Femur (tissue), 1 donor: ENCODE results near the gene NPIPA1.
"Not testable (repeated sequence)": the region's sequence is repeated elsewhere in the genome, so short reads cannot be mapped to it uniquely, and the experiment has no call there.

ENCODE experiments used
- DNase-seq: peaks from one replicate; pipeline ENCODE4 v3.0.0-alpha.2; 2017

The NPIPA1 gene

DNA sequence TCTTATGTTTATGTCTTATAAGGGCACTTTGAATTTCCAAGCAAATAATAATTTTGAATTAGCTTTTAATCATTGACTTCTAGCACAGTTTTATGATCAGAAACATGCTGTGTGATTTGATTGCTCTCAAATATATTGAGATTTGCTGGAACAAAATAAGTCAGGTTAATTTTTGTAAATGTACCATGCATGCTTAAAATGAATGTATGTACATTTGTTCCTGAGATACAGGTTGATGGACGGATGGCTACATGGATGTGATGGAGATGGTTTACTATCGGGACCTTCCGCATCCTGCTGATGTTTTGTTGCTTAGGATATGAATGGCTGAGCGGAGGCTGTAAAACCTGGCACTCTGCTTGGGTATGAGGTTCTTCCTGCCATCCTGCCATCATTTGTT, at the start of gene NPIPA1:
Gene NPIPA1 (plus strand): TSS at position 301 of the 400 bp plus-strand sequence. CDS start 0 bp downstream, at position 301.
- DNase-seq, result not testable (repeated sequence)

DNA sequence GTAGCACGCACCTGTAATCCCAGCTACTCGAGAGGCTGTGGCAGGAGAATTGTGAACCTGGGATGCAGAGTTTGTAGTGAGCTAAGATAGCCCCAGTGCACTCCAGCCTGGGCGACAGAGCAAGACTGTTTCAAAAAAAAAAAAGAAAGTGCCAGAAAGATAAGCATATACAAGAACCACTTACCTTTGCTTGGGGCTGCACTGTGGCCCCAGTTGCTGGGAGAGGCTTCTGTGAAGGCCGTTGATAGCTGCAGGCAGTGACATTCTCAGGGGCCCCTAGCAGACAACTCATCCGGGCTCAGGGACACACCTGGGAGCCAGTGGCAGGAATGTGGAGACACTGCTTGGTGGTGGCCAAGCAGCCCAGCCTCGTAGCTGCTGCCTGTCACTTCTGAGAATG, 45.1 kb upstream of the NPIPA1 start:
- not testable (repeated sequence) for DNase-seq

DNA sequence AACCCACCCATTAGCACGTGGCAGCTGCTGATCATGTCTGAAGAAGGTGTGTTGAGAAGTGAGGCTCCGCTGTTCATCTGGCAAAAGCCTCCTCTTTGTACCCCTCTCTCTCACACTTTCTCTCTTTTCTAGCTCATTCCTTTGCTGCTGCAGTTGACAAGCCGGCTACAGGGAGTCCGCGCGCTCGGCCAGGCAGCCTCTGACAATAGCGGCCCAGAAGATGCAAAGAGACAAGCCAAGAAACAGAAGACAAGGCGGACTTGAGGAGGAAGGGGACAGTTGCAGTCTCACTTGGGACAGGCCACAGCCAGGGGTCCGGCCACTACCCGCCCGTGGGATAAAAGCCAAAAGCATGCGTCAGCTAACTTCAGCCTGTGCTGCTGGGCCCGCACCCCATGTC, 41.9 kb upstream of the NPIPA1 start:
- not testable (repeated sequence) for DNase-seq

DNA sequence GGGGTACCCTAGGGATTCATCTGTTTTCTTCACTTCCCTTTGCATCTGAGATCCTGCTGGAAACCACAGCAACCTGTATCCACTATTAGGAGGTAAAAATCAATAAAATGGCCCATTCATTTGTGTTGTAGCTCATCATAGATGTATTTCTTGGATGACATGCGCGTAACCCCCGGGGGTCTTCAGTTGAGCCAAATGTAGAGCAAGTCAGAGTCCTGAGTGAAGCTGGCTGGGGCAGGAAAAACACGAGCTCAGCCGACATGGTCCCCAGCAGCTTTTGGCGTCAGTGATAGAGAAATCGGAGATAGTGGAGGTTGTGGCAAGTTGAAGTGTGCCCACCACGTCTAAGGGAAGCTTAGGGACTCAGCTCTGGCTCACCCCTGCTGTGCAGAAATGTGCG, 41.2 kb upstream of the NPIPA1 start:
- not testable (repeated sequence) for DNase-seq

DNA sequence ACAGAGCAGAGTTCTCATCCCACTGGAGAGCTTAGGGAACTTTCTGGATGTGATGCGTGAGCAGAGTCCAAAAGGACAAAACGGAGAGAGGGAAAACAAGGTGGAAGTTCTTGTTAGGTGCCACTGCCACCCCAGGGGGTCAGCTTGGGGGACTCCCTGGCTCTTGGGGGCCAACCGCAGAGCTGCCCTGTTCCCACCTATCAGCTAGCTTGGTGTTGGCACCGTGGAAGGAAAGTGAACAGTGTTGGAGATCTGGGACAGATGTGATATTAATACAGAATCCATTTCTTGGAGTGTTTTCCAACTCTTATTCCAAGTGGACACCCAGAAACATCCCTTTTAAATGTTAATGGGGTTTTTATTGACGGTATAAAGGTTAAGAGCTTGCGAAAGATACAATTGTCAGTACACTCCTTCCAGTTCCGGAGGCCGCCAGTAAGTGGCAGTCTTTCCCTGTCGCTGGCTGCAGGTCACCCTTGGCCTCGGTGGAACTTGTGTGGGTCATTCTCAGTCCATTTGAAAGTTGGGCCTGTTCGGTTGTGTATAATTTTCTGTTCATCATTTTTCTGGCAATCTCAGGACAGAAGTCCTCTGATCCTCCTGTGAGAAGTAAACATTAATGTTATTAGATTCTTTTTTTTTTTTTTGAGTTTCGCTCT, 40.1 kb upstream of the NPIPA1 start:
- not testable (repeated sequence) for DNase-seq

DNA sequence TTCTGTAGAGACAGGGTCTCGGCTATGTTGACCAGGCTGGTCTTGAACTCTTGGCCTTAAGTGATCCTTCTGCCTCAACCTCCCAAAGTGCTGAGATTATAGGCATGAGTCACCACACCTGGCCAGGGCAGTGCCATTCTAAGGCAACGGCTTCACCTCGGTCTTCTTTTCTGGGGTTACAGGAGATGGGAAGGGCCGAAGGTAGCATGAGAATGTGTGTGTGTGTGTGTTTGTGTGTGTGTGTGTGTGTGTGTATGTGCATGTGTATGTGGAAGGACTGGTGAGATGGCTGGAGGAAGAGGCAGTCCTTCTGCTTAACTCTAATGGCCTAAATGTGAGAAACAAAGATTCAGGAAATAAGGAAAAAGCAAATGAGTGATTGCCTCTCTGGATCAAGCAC, 39.1 kb upstream of the NPIPA1 start:
- not testable (repeated sequence) for DNase-seq

DNA sequence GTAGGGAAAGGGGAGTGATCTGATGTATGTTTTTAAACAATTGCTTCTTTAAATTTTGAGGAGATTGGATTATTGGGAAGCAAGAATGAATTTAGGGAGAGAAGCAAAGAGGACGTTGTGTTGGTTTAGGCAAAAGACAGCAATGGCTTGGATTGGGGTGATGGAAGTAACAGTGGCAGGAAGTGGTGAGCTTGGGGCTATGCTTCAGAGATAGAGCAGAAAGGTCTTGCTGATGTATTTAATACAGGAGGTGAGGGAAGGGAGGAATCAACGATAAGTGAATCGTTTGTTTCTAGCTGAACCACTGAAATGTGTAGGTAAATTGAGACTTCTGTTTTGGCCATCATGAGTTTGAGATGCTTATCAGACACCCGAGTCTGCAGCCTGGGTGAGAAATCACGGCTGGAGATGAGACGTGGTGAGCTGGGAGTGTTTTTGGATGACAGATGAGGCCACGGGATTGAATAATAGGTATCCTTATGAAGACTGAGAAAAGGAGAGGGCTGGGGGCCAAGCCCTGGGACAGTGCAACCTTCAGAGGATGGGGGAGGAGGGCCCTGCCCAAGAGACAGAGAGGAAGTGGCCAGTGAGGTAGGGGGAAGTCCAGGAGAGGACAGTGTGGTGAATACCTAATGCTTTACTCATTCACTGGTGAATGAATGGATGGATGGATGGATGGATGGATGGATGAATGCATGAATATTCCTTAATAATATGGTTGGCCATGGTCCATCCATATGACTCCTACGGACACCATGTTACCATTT, 33.9 kb upstream of the NPIPA1 start:
- DNase-seq, result not testable (repeated sequence)

DNA sequence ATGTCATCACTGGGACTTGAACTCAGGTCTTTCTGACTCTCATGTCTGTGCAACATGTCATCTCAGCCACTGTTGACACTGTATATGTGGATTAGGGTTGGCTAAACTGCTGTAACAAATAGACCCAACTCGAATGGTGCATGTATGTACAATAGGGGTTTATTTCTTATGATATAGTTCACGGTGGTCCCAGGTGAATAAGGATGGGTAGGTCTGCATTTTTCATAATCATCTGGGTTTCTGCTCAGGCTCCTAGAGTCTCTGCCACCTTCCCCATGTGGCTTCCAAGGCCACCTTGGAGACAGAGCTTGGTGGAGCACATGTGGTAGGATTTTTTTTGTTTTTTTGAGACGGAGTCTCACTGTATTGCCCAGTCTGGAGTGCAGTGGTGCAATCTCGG, 27.5 kb upstream of the NPIPA1 start:
- not testable (repeated sequence) for DNase-seq

DNA sequence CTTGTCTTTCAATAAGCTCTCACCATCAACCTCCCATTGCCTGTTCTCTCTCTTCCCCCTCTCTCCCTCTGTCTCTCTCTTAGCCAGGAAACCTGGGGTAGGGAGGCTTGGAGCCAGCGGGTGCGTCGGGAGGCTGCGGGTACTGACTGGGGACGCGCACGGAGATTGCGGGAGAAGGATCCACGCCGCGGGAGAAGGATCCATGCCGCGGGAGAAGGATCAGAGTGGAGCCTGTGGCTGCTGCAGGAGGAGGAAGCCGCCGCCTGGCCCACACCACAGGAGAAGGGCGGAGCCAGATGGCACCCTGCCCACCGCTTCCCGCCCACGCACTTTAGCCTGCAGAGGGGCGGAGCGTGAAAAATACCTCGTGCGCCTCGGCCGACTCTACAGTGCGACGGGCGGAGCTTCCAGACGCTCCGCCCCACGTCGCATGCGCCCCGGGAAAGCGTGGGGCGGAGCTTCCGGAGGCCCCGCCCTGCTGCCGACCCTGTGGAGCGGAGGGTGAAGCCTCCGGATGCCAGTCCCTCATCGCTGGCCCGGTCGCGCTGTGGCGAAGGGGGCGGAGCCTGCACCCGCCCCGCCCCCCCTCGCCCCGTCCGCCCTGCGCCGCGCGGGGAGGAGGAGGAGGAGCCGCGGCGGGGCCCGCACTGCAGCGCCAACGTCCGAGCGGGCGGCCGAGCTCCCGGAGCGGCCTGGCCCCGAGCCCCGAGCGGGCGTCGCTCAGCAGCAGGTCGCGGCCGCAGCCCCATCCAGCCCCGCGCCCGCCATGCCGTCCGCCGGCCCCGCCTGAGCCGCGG, 26.2 kb upstream of the NPIPA1 start:
- DNase-seq, result not testable (repeated sequence)

DNA sequence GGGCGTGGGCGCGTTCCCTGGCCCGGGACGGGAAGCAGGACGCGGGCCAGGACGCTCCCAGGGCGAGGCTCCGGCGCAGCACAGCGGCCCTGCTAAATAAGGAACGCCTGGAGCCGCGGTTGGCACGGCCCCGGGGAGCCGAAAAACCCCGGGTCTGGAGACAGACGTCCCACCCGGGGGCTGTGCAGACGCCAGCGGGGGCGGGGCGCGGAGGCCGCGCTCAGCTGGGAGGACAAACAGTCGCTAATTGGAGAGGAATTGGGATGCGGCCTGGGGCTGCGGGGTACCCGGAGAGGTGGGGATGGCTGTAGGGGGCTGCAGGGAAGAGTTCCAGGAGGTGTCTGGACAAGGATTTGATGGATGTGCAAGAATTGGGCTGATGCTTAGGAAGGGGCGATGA, 25.3 kb upstream of the NPIPA1 start:
- DNase-seq, result not testable (repeated sequence)

DNA sequence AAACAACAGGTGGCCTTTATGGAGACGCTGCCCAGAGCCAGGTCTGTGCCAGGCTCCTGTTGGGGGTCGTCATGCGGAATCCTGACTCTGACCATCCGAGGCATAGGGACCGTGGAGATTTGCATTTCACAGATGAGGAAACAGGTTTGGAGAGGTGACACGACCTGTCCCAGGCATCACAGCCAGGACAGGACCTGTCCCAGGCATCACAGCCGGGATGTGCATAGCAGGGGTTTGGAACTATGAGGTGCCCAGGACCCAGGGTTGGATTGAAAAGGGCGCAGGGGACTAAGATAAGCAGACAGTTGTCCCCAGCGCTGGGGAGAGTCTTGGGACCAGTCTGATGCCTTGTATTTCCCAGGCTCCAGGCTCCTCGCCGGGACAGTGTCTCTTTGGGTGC, 24.7 kb upstream of the NPIPA1 start:
- not testable (repeated sequence) for DNase-seq

DNA sequence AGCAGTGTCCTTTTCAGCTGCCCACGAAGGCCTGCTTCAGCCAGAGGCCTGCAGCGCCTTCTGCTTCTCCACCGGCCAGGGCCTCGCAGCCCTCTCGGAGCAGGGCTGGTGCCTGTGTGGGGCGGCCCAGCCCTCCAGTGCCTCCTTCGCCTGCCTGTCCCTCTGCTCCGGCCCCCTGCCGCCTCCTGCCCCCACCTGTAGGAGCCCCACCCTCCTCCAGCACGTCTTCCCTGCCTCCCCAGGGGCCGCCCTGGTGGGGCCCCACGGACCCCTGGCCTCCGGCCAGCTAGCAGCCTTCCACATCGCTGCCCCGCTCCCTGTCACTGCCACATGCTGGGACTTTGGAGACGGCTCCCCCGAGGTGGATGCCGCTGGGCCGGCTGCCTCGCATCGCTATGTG, 18.7 kb upstream of the NPIPA1 start:
- DNase-seq, result peak; percentile 6

DNA sequence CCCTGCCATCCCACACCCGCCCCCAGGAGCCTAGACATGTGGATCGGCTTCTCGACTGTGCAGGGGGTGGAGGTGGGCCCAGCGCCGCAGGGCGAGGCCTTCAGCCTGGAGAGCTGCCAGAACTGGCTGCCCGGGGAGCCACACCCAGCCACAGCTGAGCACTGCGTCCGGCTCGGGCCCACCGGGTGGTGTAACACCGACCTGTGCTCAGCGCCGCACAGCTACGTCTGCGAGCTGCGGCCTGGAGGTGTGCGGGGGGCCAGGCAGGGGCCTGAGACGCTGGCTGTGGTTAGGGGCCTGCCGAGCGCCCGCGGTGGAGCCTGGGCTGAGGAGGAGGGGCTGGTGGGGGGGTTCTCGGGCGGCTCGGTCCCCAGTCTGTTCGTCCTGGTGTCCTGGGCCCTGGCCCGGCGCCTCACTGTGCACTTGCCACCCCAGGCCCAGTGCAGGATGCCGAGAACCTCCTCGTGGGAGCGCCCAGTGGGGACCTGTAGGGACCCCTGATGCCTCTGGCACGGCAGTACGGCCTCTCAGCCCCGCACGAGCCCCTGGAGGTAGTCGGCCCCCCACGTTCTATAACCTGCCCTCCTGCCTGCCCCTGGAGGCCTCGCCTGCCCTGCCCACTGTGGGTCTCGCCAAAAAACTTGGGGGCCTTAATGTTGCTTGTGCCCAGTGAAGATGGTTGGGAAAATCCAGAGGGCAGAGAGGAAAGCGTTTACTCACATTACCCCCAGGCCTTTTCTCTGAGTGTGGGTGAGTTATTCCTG, 17.2 kb upstream of the NPIPA1 start:
- not testable (repeated sequence) for DNase-seq

DNA sequence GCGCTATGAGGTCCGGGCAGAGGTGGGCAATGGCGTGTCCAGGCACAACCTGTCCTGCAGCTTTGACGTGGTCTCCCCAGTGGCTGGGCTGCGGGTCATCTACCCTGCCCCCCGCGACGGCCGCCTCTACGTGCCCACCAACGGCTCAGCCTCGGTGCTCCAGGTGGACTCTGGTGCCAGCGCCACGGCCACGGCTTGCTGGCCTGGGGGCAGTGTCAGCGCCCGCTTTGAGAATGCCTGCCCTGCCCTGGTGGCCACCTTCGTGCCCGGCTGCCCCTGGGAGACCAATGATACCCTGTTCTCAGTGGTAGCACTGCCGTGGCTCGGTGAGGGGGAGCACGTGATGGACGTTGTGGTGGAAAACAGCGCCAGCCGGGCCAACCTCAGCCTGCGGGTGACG, 15.0 kb upstream of the NPIPA1 start:
- not testable (repeated sequence) for DNase-seq

DNA sequence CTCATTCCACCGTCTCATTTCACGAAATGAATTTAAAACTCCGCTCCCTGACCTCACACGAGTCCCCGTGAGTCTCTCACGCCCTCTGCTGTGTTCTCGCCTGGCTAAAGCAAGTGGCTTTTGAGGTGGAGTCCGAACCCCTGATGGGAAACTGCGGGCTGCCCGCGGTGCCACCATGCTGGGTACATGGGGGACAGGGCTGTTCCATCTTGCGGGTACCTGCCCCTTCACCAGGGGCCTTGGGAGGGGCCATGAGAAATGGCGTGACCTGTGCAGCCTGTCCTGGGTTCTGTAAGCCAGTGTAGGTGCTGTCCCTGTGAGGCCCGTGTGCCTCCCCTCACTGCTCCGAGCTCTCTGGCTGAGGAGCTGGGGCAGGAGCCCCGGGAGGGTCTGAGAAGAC, 14.3 kb upstream of the NPIPA1 start:
- not testable (repeated sequence) for DNase-seq

DNA sequence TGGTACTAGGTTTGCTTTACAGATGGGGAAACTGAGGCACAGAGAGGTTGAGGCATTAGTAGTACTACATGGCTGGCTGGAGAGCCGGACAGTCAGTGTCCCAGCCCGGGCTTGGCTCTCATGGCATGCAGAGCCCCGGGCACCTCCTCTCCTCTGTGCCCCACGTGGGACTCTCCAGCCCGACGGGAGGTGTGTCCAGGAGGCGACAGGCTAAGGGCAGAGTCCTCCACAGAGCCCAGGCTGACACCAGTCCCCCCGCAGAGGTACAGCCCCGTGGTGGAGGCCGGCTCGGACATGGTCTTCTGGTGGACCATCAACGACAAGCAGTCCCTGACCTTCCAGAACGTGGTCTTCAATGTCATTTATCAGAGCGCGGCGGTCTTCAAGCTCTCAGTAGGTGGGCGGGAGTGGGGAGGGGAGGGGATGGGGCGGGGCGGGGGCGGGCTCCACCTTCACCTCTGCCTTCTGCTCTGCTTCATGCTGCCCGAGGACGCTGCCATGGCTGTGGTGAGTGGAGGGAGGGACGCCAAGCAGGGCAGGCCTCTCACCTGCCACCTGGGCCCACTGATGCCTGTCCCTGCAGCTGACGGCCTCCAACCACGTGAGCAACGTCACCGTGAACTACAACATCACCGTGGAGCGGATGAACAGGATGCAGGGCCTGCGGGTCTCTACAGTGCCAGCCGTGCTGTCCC, 13.7 kb upstream of the NPIPA1 start:
- DNase-seq, result peak; percentile 3

DNA sequence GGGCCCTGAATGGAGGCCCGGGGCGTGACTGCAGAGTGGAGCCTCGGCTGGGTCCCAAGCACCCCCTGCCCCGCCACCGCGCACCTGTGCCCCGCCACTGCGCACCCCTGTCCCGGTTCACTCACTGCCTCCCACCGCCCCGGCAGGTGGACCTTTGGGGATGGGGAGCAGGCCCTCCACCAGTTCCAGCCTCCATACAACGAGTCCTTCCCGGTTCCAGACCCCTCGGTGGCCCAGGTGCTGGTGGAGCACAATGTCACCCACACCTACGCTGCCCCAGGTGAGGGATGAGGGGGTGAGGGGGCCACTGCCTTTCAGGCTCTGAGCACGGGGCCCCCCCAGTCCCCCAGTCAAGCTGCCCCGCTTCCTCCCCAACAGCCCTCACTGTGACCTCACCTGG, 12.9 kb upstream of the NPIPA1 start:
- not testable (repeated sequence) for DNase-seq

DNA sequence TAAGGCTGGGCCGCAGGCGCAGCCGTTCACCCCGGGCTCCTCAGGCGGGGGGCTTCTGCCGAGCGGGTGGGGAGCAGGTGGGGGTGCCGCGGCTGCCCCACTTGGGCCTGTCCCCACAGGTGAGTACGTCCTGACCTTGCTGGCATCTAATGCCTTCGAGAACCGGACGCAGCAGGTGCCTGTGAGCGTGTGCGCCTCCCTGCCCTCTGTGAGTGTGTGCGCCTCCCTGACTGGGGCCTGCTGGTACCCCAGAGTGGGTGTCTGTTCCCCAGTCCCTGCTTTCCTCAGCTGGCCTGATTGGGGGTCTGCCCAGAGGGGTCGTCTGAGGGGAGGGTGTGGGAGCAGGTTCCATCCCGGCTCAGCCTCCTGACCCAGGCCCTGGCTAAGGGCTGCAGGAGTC, 12.3 kb upstream of the NPIPA1 start:
- DNase-seq, result not testable (repeated sequence)

DNA sequence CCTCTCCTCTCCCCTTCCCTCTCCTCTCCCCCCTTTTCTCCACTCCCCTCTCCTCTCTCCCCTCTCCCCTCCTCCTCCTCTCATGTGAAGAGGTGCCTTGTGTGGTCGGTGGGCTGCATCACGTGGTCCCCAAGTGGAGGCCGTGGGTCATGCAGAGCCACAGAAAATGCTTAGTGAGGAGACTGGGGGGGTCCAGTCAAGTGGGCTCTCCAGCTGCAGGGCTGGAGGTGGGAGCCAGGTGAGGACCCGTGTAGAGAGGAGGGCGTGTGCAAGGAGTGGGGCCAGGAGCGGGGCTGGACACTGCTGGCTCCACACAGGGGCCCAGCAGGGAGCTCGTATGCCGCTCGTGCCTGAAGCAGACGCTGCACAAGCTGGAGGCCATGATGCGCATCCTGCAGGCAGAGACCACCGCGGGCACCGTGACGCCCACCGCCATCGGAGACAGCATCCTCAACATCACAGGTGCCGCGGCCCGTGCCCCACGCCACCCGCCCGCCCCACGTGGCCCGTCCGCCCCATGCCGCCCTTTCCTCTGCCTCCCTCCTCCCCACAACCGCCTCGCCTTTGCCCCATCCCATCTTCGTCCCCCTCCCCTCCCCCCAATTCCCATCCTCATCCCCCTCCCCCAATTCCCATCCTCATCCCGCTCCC, 9.1 kb upstream of the NPIPA1 start:
- peak; percentile 38 for DNase-seq

DNA sequence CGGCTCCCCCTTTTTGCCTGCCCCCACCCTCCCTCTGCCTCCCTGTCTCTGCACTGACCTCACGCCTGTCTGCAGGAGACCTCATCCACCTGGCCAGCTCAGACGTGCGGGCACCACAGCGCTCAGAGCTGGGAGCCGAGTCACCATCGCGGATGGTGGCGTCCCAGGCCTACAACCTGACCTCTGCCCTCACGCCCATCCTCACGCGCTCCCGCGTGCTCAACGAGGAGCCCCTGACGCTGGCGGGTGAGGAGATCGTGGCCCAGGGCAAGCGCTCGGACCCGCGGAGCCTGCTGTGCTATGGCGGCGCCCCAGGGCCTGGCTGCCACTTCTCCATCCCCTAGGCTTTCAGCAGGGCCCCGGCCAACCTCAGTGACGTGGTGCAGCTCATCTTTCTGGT, 8.1 kb upstream of the NPIPA1 start:
- DNase-seq, result not testable (repeated sequence)

DNA sequence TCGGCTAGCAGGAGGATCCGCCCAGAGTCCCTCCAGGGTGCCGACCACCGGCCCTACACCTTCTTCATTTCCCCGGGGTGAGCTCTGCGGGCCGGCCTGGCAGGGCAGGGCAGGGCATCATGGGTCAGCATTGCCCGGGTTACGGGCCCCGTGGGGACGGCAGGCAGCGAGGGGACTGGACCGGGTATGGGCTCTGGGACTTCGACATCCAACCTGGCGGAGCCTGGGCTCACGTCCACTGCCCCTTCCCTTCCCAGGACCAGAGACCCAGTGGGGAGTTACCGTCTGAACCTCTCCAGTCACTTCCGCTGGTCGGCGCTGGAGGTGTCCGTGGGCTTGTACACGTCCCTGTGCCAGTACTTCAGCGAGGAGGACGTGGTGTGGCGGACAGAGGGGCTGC, 7.0 kb upstream of the NPIPA1 start:
- DNase-seq, result not testable (repeated sequence)
